ENCODE data around the gene CYTH1.

The CYTH1 gene

GRCh38 chr17:78718575-78719208 lies 63.4 kb downstream of the CYTH1 start:
- in situ Hi-C loops (cut with MboI; ENCODE audit: low sequenced_read_pairs), result no loop called here

GRCh38 chr17:78717431-78717980 lies 64.6 kb downstream of the CYTH1 start:
- in situ Hi-C loops (cut with MboI; ENCODE audit: low sequenced_read_pairs), result no loop called here

- in situ Hi-C loops (cut with MboI; ENCODE audit: low sequenced_read_pairs), result no loop called here
Measured at GRCh38 chr17:78716814-78717393, 65.2 kb downstream of the CYTH1 start.

- in situ Hi-C loops (cut with MboI; ENCODE audit: low sequenced_read_pairs), result no loop called here
Measured at GRCh38 chr17:78716292-78716691, 65.8 kb downstream of the CYTH1 start.

- in situ Hi-C loops (cut with MboI; ENCODE audit: low sequenced_read_pairs), result no loop called here
Measured at GRCh38 chr17:78715876-78716275, 66.2 kb downstream of the CYTH1 start.

GRCh38 chr17:78715000-78715771 lies 66.9 kb downstream of the CYTH1 start:
- in situ Hi-C loops (cut with MboI; ENCODE audit: low sequenced_read_pairs), result no loop called here

GRCh38 chr17:78714534-78714933 lies 67.5 kb downstream of the CYTH1 start:
- in situ Hi-C loops (cut with MboI; ENCODE audit: low sequenced_read_pairs), result no loop called here

- in situ Hi-C loops (cut with MboI; ENCODE audit: low sequenced_read_pairs), result no loop called here
Measured at GRCh38 chr17:78712043-78712442, 70.0 kb downstream of the CYTH1 start.

- in situ Hi-C loops (cut with MboI; ENCODE audit: low sequenced_read_pairs), result no loop called here
Measured at GRCh38 chr17:78710607-78711006, 71.5 kb downstream of the CYTH1 start.

- in situ Hi-C loops (cut with MboI; ENCODE audit: low sequenced_read_pairs), result loop anchor here (10.0 kb wide), 1 partner anchor 205 kb away; no protein-coding TSS in a partner anchor
Measured at GRCh38 chr17:78709751-78710181, 72.3 kb downstream of the CYTH1 start.

GRCh38 chr17:78709119-78709681 lies 72.9 kb downstream of the CYTH1 start:
- in situ Hi-C loops (cut with MboI; ENCODE audit: low sequenced_read_pairs), result loop anchor here (10.0 kb wide), 1 partner anchor 204 kb away; no protein-coding TSS in a partner anchor

GRCh38 chr17:78708510-78708973 lies 73.5 kb downstream of the CYTH1 start:
- in situ Hi-C loops (cut with MboI; ENCODE audit: low sequenced_read_pairs), result loop anchor here (10.0 kb wide), 1 partner anchor 204 kb away; no protein-coding TSS in a partner anchor

GRCh38 chr17:78707923-78708322 lies 74.2 kb downstream of the CYTH1 start:
- in situ Hi-C loops (cut with MboI; ENCODE audit: low sequenced_read_pairs), result loop anchor here (10.0 kb wide), 1 partner anchor 203 kb away; no protein-coding TSS in a partner anchor

- in situ Hi-C loops (cut with MboI; ENCODE audit: low sequenced_read_pairs), result loop anchor here (10.0 kb wide), 1 partner anchor 202 kb away; no protein-coding TSS in a partner anchor
Measured at GRCh38 chr17:78707016-78707415, 75.1 kb downstream of the CYTH1 start.

GRCh38 chr17:78706271-78706915 lies 75.7 kb downstream of the CYTH1 start:
- in situ Hi-C loops (cut with MboI; ENCODE audit: low sequenced_read_pairs), result loop anchor here (10.0 kb wide), 1 partner anchor 202 kb away; no protein-coding TSS in a partner anchor

- in situ Hi-C loops (cut with MboI; ENCODE audit: low sequenced_read_pairs), result loop anchor here (10.0 kb wide), 1 partner anchor 200 kb away; no protein-coding TSS in a partner anchor
Measured at GRCh38 chr17:78705071-78705470, 77.0 kb downstream of the CYTH1 start.

- in situ Hi-C loops (cut with MboI; ENCODE audit: low sequenced_read_pairs), result loop anchor here (10.0 kb wide), 1 partner anchor 200 kb away; no protein-coding TSS in a partner anchor
Measured at GRCh38 chr17:78704594-78704993, 77.5 kb downstream of the CYTH1 start.

- in situ Hi-C loops (cut with MboI; ENCODE audit: low sequenced_read_pairs), result no loop called here
Measured at GRCh38 chr17:78697554-78698343, 84.3 kb downstream of the CYTH1 start.

- in situ Hi-C loops (cut with MboI; ENCODE audit: low sequenced_read_pairs), result no loop called here
Measured at GRCh38 chr17:78697122-78697521, 85.0 kb downstream of the CYTH1 start.
